ENCODE data around the gene MYCBP. TPM values are rescaled to one million over a fixed set of nuclear protein-coding genes. Genes with fewer than 3 reads are reported as not detected.

Gene MYCBP
- polyA plus RNA-seq, 1 donor (not counting 4 experiments of a cell fraction or from before 2014, with no cell fraction given) = 39.9 TPM

DNA sequence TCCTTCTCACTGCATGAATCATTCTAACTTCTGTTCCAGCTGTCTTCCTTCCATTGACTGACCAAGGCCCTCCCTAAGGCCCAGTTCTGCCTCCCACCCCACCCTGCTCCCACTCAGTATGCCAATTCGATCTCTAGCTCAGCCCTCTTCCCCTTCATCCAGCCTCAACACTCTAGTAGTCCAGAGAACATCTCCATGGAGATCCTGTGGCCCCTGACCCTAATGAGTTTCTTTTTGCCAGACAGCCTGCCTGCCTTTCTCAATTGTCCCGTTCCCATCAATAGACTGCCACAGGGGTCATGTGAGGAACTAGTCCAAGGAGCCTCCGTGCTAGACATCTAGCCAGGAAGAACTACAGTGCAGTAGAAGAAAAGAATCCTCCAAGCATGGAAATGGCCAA is 40.0 kb downstream of the MYCBP start:
- Histone ChIP-seq H3K4me3 (ENCODE audit: control insufficient read depth in 2 of 3, extremely low read depth in 1 of 3, insufficient read depth in 2 of 3, low read depth in 1 of 3, low read length in 3 of 3) (no peak overlapping the region), H3K27ac (ENCODE audit: control insufficient read depth, insufficient read depth, low read length) (no peak overlapping the region), H3K9ac (ENCODE audit: control insufficient read depth, extremely low read depth, insufficient read depth, low read length) (no peak overlapping the region), H4K20me1 (ENCODE audit: control insufficient read depth, extremely low read depth, insufficient read depth, low read length) (no peaks in the 10 kb centered on the region), H2AFZ (ENCODE audit: control insufficient read depth, low read length) (no peak overlapping the region), H3K27me3 (ENCODE audit: control insufficient read depth, extremely low read depth, insufficient read depth, low read length) (peaks cover 3% of the 10 kb centered on the region), H3K9me3 (ENCODE audit: control insufficient read depth, low read depth, low read length) (no peaks in the 10 kb centered on the region), H3K36me3 (ENCODE audit: control insufficient read depth in 2 of 2, extremely low read depth in 1 of 2, insufficient read depth in 2 of 2, low read length in 2 of 2) (no peaks in the 10 kb centered on the region), H3K4me1 (ENCODE audit: control insufficient read depth, extremely low read depth, insufficient read depth, low read length) (no peaks in the 10 kb centered on the region), H3K79me2 (ENCODE audit: control insufficient read depth, insufficient read depth, low read length) (no peaks in the 10 kb centered on the region), H3K4me2 (ENCODE audit: control insufficient read depth, extremely low read depth, insufficient read depth, low read depth, low read length) (no peak overlapping the region), H3K9me1 (ENCODE audit: control insufficient read depth, extremely low read depth, insufficient read depth, low read length) (no peaks in the 10 kb centered on the region)
- DNase-seq (ENCODE audit: low read depth, low spot score) (no peak), FAIRE-seq (no peak)
- TF ChIP-seq EZH2 (IDR thresholded peaks at IDR 0.05; ENCODE audit: low read length) = no peak
- TF ChIP-seq, protein P1, sequence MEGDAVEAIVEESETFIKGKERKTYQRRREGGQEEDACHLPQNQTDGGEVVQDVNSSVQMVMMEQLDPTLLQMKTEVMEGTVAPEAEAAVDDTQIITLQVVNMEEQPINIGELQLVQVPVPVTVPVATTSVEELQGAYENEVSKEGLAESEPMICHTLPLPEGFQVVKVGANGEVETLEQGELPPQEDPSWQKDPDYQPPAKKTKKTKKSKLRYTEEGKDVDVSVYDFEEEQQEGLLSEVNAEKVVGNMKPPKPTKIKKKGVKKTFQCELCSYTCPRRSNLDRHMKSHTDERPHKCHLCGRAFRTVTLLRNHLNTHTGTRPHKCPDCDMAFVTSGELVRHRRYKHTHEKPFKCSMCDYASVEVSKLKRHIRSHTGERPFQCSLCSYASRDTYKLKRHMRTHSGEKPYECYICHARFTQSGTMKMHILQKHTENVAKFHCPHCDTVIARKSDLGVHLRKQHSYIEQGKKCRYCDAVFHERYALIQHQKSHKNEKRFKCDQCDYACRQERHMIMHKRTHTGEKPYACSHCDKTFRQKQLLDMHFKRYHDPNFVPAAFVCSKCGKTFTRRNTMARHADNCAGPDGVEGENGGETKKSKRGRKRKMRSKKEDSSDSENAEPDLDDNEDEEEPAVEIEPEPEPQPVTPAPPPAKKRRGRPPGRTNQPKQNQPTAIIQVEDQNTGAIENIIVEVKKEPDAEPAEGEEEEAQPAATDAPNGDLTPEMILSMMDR (optimal IDR thresholded peaks at IDR 0.05 in 1 of 3, IDR thresholded peaks at IDR 0.05 in 1 of 3, conservative IDR thresholded peaks at IDR 0.05 in 1 of 3; ENCODE audit: extremely low read depth in 1 of 3, insufficient read depth in 2 of 3, low read length in 3 of 3) = no peak
- dilution Hi-C loops (cut with MboI; ENCODE audit: extremely low pct_ligation_motif_present, low sequenced_read_pairs) = no loop called here

DNA sequence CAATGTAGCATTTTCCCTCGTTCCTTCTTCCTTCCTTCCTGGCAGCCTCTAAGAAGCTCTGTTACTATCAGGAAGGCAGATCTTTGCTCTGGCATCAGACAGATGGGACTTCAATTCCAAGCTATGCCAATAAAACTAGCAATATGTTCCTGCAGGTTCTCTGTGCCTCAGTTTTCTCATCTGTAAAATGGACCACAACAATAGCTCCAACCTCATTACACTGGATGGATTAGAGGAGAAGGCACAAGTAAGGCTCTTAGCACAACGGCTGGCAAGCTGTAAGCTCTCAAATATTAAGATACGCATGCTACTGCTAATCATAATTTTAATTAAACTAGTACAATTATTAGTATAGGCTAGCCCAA is 40.8 kb downstream of the MYCBP start:
- Histone ChIP-seq H3K4me2 (ENCODE audit: control insufficient read depth, extremely low read depth, insufficient read depth, low read depth, low read length) (no peak overlapping the region), H3K4me1 (ENCODE audit: control insufficient read depth, extremely low read depth, insufficient read depth, low read length) (no peaks in the 10 kb centered on the region), H3K79me2 (ENCODE audit: control insufficient read depth, insufficient read depth, low read length) (no peaks in the 10 kb centered on the region), H3K9ac (ENCODE audit: control insufficient read depth, extremely low read depth, insufficient read depth, low read length) (no peak overlapping the region), H3K9me1 (ENCODE audit: control insufficient read depth, extremely low read depth, insufficient read depth, low read length) (no peaks in the 10 kb centered on the region), H3K9me3 (ENCODE audit: control insufficient read depth, low read depth, low read length) (no peaks in the 10 kb centered on the region), H4K20me1 (ENCODE audit: control insufficient read depth, extremely low read depth, insufficient read depth, low read length) (no peaks in the 10 kb centered on the region), H2AFZ (ENCODE audit: control insufficient read depth, low read length) (no peak overlapping the region), H3K27ac (ENCODE audit: control insufficient read depth, insufficient read depth, low read length) (no peak overlapping the region), H3K27me3 (ENCODE audit: control insufficient read depth, extremely low read depth, insufficient read depth, low read length) (peaks cover 3% of the 10 kb centered on the region), H3K4me3 (ENCODE audit: control insufficient read depth in 2 of 3, extremely low read depth in 1 of 3, insufficient read depth in 2 of 3, low read depth in 1 of 3, low read length in 3 of 3) (no peak overlapping the region), H3K36me3 (ENCODE audit: control insufficient read depth in 2 of 2, extremely low read depth in 1 of 2, insufficient read depth in 2 of 2, low read length in 2 of 2) (no peaks in the 10 kb centered on the region)
- no peak for DNase-seq (ENCODE audit: low read depth, low spot score)
- dilution Hi-C loops (cut with MboI; ENCODE audit: extremely low pct_ligation_motif_present, low sequenced_read_pairs) = no loop called here
- no peak for FAIRE-seq
- TF ChIP-seq EZH2 (IDR thresholded peaks at IDR 0.05; ENCODE audit: low read length) = no peak
- TF ChIP-seq, protein P1 (optimal IDR thresholded peaks at IDR 0.05 in 1 of 3, IDR thresholded peaks at IDR 0.05 in 1 of 3, conservative IDR thresholded peaks at IDR 0.05 in 1 of 3; ENCODE audit: extremely low read depth in 1 of 3, insufficient read depth in 2 of 3, low read length in 3 of 3) = no peak

Measured in keratinocyte (primary cell).